ENCODE results near the gene ZC3H12A.

ZC3H12A gene

GRCh38 chr1:37478890-37479254, 4.5 kb downstream of the ZC3H12A start:
- no peak for DNase-seq (ENCODE audit: low spot score)

- DNase-seq (ENCODE audit: low spot score), result peak; percentile 60
These were observed 5.1 kb downstream of the ZC3H12A start for GRCh38 chr1:37479255-37480124.

- DNase-seq (ENCODE audit: low spot score), result no peak
These were observed 5.7 kb downstream of the ZC3H12A start for GRCh38 chr1:37480125-37480466.

- no peak for DNase-seq (ENCODE audit: low spot score)
These were observed 6.4 kb downstream of the ZC3H12A start for GRCh38 chr1:37480581-37481288.

GRCh38 chr1:37481289-37482003, 7.1 kb downstream of the ZC3H12A start:
- DNase-seq (ENCODE audit: low spot score), result no peak

- DNase-seq (ENCODE audit: low spot score), result no peak
These were observed 7.8 kb downstream of the ZC3H12A start for GRCh38 chr1:37482004-37482785.

- no peak for DNase-seq (ENCODE audit: low spot score)
These were observed 8.7 kb downstream of the ZC3H12A start for GRCh38 chr1:37482796-37483744.

- no peak for DNase-seq (ENCODE audit: low spot score)
These were observed 9.4 kb downstream of the ZC3H12A start for GRCh38 chr1:37483785-37484184.

- DNase-seq (ENCODE audit: low spot score), result no peak
These were observed 10.1 kb downstream of the ZC3H12A start for GRCh38 chr1:37484325-37485051.

- no peak for DNase-seq (ENCODE audit: low spot score)
These were observed 11.7 kb downstream of the ZC3H12A start for GRCh38 chr1:37485902-37486679.

- peak; percentile 64 for DNase-seq (ENCODE audit: low spot score)
These were observed 12.6 kb downstream of the ZC3H12A start for GRCh38 chr1:37486680-37487618.

- no peak for DNase-seq (ENCODE audit: low spot score)
These were observed 13.2 kb downstream of the ZC3H12A start for GRCh38 chr1:37487619-37487984.

GRCh38 chr1:37493336-37494098, 19.1 kb downstream of the ZC3H12A start:
- no peak for DNase-seq (ENCODE audit: low spot score)

GRCh38 chr1:37495875-37496274, 21.5 kb downstream of the ZC3H12A start:
- no peak for DNase-seq (ENCODE audit: low spot score)

- DNase-seq (ENCODE audit: low spot score), result no peak
These were observed 23.5 kb downstream of the ZC3H12A start for GRCh38 chr1:37497832-37498231.

GRCh38 chr1:37498872-37499617, 24.7 kb downstream of the ZC3H12A start:
- no peak for DNase-seq (ENCODE audit: low spot score)

- DNase-seq (ENCODE audit: low spot score), result no peak
These were observed 27.3 kb downstream of the ZC3H12A start for GRCh38 chr1:37501661-37502060.

Measured in COLO829 (cell line).